Effector CD4-positive, alpha-beta T cell (primary cell): ENCODE results near the gene TRAF6.

ENCODE experiments used
- DNase-seq: peaks from one replicate; pipeline ENCODE4 v3.0.0-alpha.2; 2020

The TRAF6 gene

DNA sequence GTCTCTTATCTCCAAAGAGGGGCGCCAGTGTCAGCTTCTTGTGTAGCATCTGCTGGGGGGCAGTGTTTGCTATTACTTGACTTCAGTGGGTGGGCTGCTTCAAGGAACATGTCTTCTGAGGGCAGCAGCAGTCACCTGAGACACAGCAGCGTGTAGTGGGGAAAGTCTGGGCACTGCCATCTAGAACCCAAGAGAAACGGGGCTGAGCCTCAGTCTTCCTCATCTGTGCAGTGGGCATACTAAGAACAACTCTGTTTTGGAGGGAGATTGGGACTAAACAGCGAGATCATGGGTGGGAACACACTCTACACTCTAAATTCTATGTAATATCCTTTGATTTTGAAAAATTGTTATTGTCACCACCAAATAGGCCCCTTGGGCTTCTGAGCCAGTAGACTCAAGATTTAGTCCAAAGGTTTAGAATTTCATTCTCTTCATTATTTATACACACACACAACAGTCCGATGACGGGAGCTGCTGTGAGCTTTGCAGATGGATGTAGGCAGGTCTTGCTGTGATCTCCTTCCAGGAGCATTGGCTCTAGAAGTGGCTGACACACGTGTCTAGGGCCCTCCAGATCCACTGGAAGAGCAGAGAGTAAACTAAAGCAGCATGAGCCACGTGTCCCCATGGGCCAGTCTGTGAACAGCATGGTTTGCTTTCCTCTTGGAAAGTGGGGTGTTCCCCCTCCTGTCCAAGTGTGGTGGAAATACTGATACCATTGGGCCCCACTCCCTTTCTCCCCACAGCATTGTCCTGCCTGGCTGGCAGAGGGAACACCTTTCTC is 51.8 kb downstream of the TRAF6 start:
- DNase-seq, result no peak

- DNase-seq, result no peak
These were observed 53.9 kb downstream of the TRAF6 start for GRCh38 chr11:36456156-36456555.

GRCh38 chr11:36455658-36456111 is 54.4 kb downstream of the TRAF6 start:
- no peak for DNase-seq

- no peak for DNase-seq
These were observed 55.0 kb downstream of the TRAF6 start for GRCh38 chr11:36454941-36455631.

- no peak for DNase-seq
These were observed 55.5 kb downstream of the TRAF6 start for GRCh38 chr11:36454551-36454940.

DNA sequence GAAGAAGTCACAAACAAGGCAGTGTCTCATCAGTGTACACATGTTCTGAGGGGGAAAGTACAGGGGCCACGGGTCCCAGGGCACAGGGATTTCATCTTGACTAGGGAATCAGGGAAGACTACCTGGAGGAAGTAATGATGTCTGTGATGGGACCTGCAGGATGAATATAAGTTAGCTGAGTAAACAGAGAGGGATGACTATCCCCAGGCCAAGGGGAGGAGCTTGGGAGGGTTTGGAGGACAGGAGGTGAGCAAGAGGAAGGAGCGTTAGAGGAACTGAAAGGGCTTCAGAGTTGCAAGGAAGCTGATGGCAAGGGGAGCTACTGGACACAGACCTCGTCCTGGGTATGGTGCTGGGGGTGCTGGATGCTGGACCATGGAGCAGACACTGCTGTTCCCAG is 56.4 kb downstream of the TRAF6 start:
- DNase-seq, result no peak

DNA sequence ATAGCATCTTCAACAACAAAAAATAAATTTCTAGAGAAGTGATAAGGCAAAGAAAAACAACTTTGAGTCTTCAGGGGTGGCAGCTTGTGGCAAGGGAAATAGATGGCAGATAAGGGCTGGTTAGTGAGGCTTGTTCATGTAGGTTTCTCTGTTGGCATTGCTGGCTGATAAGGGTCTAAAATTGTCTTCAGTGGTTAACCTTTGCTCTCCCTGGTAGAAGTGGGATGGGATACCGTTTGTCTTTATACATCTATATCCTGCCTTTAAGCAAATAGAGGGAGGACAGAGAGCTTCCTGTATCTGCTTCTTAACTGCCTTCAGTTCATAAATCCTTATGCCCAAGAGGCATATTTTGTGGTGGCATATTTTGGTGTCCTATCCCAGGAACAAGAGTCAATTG is 57.1 kb downstream of the TRAF6 start:
- DNase-seq, result no peak

- DNase-seq, result no peak
These were observed 57.7 kb downstream of the TRAF6 start for GRCh38 chr11:36452236-36452940.

DNA sequence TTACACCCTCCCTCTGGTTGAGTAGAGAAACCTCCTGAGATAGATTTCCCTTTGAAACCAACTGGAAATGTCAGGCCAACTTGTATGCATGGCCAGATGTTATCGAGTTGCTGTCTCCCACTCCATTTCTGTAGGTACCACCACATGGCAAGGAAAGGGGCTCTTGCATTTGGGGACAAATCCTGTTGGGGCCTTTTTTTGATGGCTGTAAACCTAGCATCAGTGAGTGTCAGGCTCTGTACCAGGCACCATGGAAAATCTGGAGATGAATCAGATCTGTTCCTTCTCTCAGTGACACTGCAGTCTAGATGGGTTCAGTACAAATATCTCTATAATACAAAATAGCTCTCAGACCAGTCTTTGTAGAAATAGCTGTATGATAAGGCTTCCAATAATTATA is 58.4 kb downstream of the TRAF6 start:
- DNase-seq, result no peak

GRCh38 chr11:36451045-36451444 is 59.0 kb downstream of the TRAF6 start:
- DNase-seq, result no peak

DNA sequence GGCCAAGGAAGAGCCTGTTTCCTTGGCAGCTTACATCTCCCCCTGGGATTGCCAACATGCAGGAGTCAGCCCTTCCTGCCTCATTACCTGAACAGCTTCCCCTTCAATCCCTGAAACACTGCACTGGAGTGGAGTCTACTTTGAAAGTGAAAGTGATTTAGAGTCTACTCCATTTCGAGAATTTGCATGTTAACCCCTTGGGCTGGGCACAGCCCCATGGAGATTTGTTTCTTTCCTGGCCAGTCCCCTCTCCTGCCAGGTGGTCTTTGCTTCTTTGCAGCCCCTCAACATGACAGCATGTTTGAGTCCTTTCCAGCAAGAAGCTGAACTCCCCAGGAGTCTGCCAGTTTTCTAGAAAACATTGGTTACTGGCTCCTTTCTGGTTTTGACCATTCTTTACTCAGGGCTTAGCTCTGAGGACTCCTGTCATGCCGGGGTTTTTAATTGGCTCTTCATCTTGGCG is 59.9 kb downstream of the TRAF6 start:
- no peak for DNase-seq

GRCh38 chr11:36449561-36450096 is 60.4 kb downstream of the TRAF6 start:
- DNase-seq, result no peak

DNA sequence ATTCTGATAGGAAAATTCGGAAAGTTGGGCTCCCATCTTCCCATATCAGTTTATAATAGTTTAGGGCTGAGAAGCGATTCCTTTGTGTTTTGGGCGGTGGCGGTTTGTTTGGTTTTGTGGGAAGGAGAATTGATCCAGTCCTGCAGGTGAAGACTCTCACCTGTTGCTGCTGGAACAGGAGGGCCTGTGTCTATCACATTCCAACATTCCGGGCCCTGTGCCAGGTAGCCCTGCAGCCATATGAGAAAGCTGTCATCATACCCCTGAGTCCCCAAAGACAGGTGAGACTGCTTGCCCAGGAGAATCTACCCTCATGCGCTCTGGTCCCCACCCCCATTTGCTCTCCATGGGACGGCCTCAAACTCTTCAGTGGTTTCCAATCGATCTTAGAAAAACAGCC is 62.1 kb downstream of the TRAF6 start:
- DNase-seq, result no peak

- no peak for DNase-seq
These were observed 62.6 kb downstream of the TRAF6 start for GRCh38 chr11:36447514-36447913.

DNA sequence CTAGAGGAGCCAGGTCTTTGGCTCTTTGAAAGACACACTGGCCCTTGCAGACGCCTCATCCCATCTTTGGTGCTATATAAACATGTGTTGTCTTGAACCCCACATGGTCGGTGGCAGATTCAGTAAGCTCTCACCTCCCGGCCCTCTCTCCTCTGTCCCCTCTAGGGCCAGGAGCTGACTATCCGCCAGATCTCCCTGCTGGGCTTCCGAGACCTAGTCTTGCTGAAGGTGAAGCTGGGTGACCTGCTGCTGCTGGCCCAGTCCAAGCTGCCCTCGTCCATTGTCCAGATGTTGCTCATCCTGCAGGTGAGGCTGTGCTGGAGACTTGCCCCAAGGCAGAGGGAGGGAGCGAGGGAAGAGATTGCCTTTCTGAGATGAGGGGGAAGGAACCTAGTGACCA is 63.9 kb downstream of the TRAF6 start:
- no peak for DNase-seq

DNA sequence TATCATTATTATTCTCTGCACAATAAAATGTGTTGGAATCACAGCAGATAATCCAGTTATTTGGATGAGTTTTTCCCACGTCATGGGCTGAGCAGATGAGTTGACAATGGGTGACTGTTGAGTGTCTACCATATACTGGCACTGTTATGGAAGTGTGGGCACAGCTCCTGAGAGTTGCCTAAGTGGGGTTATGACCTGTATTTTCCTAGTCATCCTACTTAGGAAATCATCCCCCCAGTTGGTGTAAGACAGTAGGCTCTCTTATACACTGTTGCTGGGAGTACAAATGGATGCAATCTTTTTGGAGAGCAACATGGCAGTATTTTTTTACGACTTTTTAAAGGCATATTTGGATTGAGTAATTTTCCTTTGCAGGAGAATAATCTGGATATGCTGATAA is 66.4 kb downstream of the TRAF6 start:
- no peak for DNase-seq

GRCh38 chr11:36441610-36442208 is 68.4 kb downstream of the TRAF6 start:
- no peak for DNase-seq

- DNase-seq, result no peak
These were observed 71.9 kb downstream of the TRAF6 start for GRCh38 chr11:36438126-36438525.

- no peak for DNase-seq
These were observed 72.7 kb downstream of the TRAF6 start for GRCh38 chr11:36437413-36437812.
